Measurements from ENCODE around the gene TENT4B.
"Not testable (repeated sequence)": the region's sequence is repeated elsewhere in the genome, so short reads cannot be mapped to it uniquely, and the experiment has no call there.

The TENT4B gene

DNA sequence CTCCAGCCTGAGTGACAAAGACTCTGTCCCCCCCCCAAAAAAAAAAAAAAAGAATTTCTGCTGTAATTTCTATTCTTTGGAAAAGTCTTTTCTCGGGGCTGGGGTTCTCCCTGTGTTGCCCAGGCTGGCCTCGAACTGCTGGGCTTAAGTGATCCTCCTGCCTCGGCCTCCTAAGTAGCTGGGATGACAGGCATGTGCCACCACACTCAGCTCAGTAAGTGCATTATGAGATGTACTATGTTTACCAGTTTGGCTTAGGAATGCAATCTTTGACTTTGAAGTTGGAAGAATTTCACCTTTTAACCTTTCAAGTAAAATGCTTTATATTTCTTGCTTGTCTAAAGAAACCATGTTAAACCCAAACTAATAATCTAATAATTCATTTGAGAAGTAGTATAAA is 85.2 kb downstream of the TENT4B start:
- Histone ChIP-seq H3K36me3 (ENCODE audit: control insufficient read depth, low read length) (no peaks in the 10 kb centered on the region), H3K4me2 (ENCODE audit: low read length) (no peak overlapping the region), H4K20me1 (ENCODE audit: control insufficient read depth, insufficient read depth, low read depth, low read length) (no peaks in the 10 kb centered on the region), H3K79me2 (ENCODE audit: control insufficient read depth, low read length) (no peaks in the 10 kb centered on the region), H3K27me3 (ENCODE audit: control insufficient read depth, low read length) (peaks cover 3% of the 10 kb centered on the region; the same call in 1 of the 2 replicates), H3F3A (ENCODE audit: control insufficient read depth, insufficient read depth) (no peaks in the 10 kb centered on the region), H3K9me3 (ENCODE audit: control insufficient read depth, insufficient read depth, low read length) (no peaks in the 10 kb centered on the region), H3K4me1 (ENCODE audit: control insufficient read depth, low read length) (no peaks in the 10 kb centered on the region), H3K4me3 (ENCODE audit: low read length) (no peak overlapping the region), H3K9me2 (replicated peaks; ENCODE audit: control insufficient read depth, low read length) (no peaks in the 10 kb centered on the region), H3K27ac (ENCODE audit: low read depth, low read length) (no peak overlapping the region)
- TF ChIP-seq EZH2phosphoT487 (IDR thresholded peaks at IDR 0.05; ENCODE audit: borderline replicate concordance, low read length) = no peak

GRCh38 chr16:50238868-50239301 is 85.8 kb downstream of the TENT4B start:
- H3K4me1 ChIP-seq (ENCODE audit: control insufficient read depth, low read length) = no peaks in the 10 kb centered on the region
- H3K9me3 ChIP-seq (ENCODE audit: control insufficient read depth, insufficient read depth, low read length) = no peaks in the 10 kb centered on the region
- H4K20me1 ChIP-seq (ENCODE audit: control insufficient read depth, insufficient read depth, low read depth, low read length) = no peaks in the 10 kb centered on the region
- no peak overlapping the region for H3K27ac ChIP-seq (ENCODE audit: low read depth, low read length)
- no peak overlapping the region for H3K4me2 ChIP-seq (ENCODE audit: low read length)
- H3K27me3 ChIP-seq (ENCODE audit: control insufficient read depth, low read length) = peaks cover 5% of the 10 kb centered on the region; the same call in 1 of the 2 replicates
- no peaks in the 10 kb centered on the region for H3K79me2 ChIP-seq (ENCODE audit: control insufficient read depth, low read length)
- no peaks in the 10 kb centered on the region for H3F3A ChIP-seq (ENCODE audit: control insufficient read depth, insufficient read depth)
- H3K4me3 ChIP-seq (ENCODE audit: low read length) = no peak overlapping the region
- no peaks in the 10 kb centered on the region for H3K9me2 ChIP-seq (replicated peaks; ENCODE audit: control insufficient read depth, low read length)
- no peaks in the 10 kb centered on the region for H3K36me3 ChIP-seq (ENCODE audit: control insufficient read depth, low read length)
- TF ChIP-seq CTCF (IDR thresholded peaks at IDR 0.05; ENCODE audit: low read depth, low read length, poor library complexity, severe bottlenecking) (no peak), EZH2phosphoT487 (IDR thresholded peaks at IDR 0.05; ENCODE audit: borderline replicate concordance, low read length) (no peak)

DNA sequence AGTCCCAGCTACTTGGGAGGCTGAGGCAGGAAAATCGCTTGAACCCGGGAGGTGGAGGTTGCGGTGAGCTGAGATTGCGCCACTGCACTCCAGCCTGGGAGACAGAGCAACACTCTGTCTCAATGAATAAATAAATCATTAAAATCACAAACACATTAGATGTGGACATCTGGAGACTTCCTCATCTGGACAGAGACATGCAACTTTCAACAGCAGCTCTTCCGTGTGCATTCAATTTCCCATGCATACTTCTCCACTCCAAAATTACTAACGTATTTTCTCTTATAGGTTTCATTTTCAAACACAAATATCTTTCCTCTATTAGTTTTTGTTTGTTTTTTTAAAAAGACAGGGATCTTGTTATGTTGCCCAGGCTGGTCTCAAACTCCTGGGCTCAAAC is 89.9 kb downstream of the TENT4B start:
- not testable (repeated sequence) for H3K9me3 ChIP-seq (ENCODE audit: control insufficient read depth, insufficient read depth, low read length); H3K36me3 ChIP-seq (ENCODE audit: control insufficient read depth, low read length); H3K4me1 ChIP-seq (ENCODE audit: control insufficient read depth, low read length); H3K9me2 ChIP-seq (replicated peaks; ENCODE audit: control insufficient read depth, low read length); H3K4me2 ChIP-seq (ENCODE audit: low read length); H3K27ac ChIP-seq (ENCODE audit: low read depth, low read length); H3F3A ChIP-seq (ENCODE audit: control insufficient read depth, insufficient read depth); H3K79me2 ChIP-seq (ENCODE audit: control insufficient read depth, low read length); H4K20me1 ChIP-seq (ENCODE audit: control insufficient read depth, insufficient read depth, low read depth, low read length); H3K4me3 ChIP-seq (ENCODE audit: low read length)
- peaks cover 27% of the 10 kb centered on the region for H3K27me3 ChIP-seq (ENCODE audit: control insufficient read depth, low read length)

- Histone ChIP-seq H3K36me3 (ENCODE audit: control insufficient read depth, low read length) (no peaks in the 10 kb centered on the region), H3K4me2 (ENCODE audit: low read length) (no peak overlapping the region), H3K9me3 (ENCODE audit: control insufficient read depth, insufficient read depth, low read length) (no peaks in the 10 kb centered on the region), H3F3A (ENCODE audit: control insufficient read depth, insufficient read depth) (no peaks in the 10 kb centered on the region), H3K4me1 (ENCODE audit: control insufficient read depth, low read length) (peaks cover 9% of the 10 kb centered on the region), H3K27ac (ENCODE audit: low read depth, low read length) (no peak overlapping the region), H3K9me2 (replicated peaks; ENCODE audit: control insufficient read depth, low read length) (no peaks in the 10 kb centered on the region), H3K27me3 (ENCODE audit: control insufficient read depth, low read length) (peaks cover 27% of the 10 kb centered on the region), H3K4me3 (ENCODE audit: low read length) (no peak overlapping the region), H4K20me1 (ENCODE audit: control insufficient read depth, insufficient read depth, low read depth, low read length) (no peaks in the 10 kb centered on the region), H3K79me2 (ENCODE audit: control insufficient read depth, low read length) (no peaks in the 10 kb centered on the region)
- TF ChIP-seq EZH2phosphoT487 (IDR thresholded peaks at IDR 0.05; ENCODE audit: borderline replicate concordance, low read length) (no peak), CTCF (IDR thresholded peaks at IDR 0.05; ENCODE audit: low read depth, low read length, poor library complexity, severe bottlenecking) (no peak)
These were observed 91.0 kb downstream of the TENT4B start for GRCh38 chr16:50244140-50244503.
